Progenitor cell of endocrine pancreas (in vitro differentiated cells): ENCODE data around the gene SLC25A18. TPM values are rescaled to one million over a fixed set of nuclear protein-coding genes. Genes with fewer than 3 reads are reported as not detected.

Source experiments
- DNase-seq: peaks from one replicate; pipeline ENCODE4 v3.0.0; 2021; ENCODE audit warnings: low spot score; ENCODE audit not compliant: unreplicated experiment
- H3K27ac Mint-ChIP-seq: 2 replicates; pipeline ENCODE4 v1.8.0; 2021; ENCODE audit warnings: mild to moderate bottlenecking, moderate library complexity, mixed read lengths
- H3K27me3 Mint-ChIP-seq: 2 replicates; pipeline ENCODE4 v1.8.0; 2021; ENCODE audit warnings: mixed read lengths
- H3K36me3 Mint-ChIP-seq: 2 replicates; pipeline ENCODE4 v1.8.0; 2022; ENCODE audit warnings: mixed read lengths; ENCODE audit not compliant: insufficient read depth
- H3K4me1 Mint-ChIP-seq: 2 replicates; pipeline ENCODE4 v1.8.0; 2021; ENCODE audit warnings: low read depth, mixed read lengths
- H3K4me3 Mint-ChIP-seq: 2 replicates; pipeline ENCODE4 v1.8.0; 2021; ENCODE audit warnings: low read depth, mild to moderate bottlenecking, moderate library complexity, mixed read lengths
- H3K9me3 Mint-ChIP-seq: 2 replicates; pipeline ENCODE4 v1.8.0; 2021; ENCODE audit warnings: low read depth, mixed read lengths
- total RNA-seq: library from RNA; stranded (reverse); gene quantifications from 2 replicates; pipeline ENCODE4 v1.2.1, GENCODE V29; 2021
- TF ChIP-seq, protein P1 (sequence below): fragments of 200-600 bp; sonication (generic); IDR thresholded peaks from one replicate; pipeline ENCODE4 v1.5.0; 2021; ENCODE audit warnings: antibody characterized with exemption, mild to moderate bottlenecking; ENCODE audit not compliant: unreplicated experiment

SLC25A18 gene
- total RNA-seq, 1 donor from 2014 or later: 2.3 TPM

DNA sequence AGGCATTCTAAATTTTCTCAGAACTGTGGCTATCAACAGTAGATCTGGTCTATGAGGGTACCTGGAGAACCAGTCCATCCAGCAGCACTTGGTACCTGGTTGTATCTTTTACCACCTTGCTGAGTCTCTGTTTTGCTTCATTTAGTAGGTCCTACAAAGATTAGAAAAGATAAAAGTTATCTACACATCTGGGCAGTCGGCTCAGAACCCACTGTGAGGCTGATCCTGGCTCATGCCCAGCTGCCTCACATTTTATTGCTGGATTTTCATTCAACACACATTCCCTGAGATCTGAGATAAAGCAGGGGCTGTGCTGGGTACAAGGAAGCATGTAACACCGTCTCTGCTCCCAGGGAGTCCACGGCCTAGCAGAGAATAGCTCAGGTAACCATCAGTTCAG lies 37.7 kb downstream of the SLC25A18 start:
- Mint-ChIP-seq H3K9me3 (no peaks in the 10 kb centered on the region), H3K4me3 (no peak overlapping the region), H3K4me1 (no peaks in the 10 kb centered on the region), H3K27me3 (no peaks in the 10 kb centered on the region), H3K36me3 (peaks cover 21% of the 10 kb centered on the region), H3K27ac (peak overlapping the region; percentile 29)
- no peak for DNase-seq
- TF ChIP-seq, protein P1, sequence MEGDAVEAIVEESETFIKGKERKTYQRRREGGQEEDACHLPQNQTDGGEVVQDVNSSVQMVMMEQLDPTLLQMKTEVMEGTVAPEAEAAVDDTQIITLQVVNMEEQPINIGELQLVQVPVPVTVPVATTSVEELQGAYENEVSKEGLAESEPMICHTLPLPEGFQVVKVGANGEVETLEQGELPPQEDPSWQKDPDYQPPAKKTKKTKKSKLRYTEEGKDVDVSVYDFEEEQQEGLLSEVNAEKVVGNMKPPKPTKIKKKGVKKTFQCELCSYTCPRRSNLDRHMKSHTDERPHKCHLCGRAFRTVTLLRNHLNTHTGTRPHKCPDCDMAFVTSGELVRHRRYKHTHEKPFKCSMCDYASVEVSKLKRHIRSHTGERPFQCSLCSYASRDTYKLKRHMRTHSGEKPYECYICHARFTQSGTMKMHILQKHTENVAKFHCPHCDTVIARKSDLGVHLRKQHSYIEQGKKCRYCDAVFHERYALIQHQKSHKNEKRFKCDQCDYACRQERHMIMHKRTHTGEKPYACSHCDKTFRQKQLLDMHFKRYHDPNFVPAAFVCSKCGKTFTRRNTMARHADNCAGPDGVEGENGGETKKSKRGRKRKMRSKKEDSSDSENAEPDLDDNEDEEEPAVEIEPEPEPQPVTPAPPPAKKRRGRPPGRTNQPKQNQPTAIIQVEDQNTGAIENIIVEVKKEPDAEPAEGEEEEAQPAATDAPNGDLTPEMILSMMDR: no peak

DNA sequence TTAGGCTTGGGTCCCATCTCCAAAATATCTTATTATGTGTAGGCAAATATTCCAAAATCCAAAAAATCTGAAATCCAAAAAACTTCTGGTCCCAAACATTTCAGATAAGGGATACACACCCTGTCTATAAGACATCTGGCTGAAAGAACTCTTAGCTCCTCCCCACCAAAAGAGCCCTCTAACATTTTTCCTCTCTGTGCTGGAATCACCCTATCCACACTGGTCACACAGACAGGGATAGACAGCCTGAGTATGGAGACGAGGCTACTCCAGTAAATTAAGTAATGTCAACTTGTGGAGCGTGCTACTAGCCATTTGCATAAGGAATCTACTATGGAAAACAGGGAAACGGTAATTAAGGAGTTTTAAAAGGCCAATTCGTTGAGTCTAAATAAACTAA lies 40.4 kb downstream of the SLC25A18 start:
- TF ChIP-seq, protein P1: no peak
- Mint-ChIP-seq H3K4me3 (no peak overlapping the region), H3K4me1 (no peaks in the 10 kb centered on the region), H3K27me3 (no peaks in the 10 kb centered on the region), H3K27ac (no peak overlapping the region), H3K9me3 (no peaks in the 10 kb centered on the region), H3K36me3 (peaks cover 4% of the 10 kb centered on the region)
- DNase-seq: no peak

DNA sequence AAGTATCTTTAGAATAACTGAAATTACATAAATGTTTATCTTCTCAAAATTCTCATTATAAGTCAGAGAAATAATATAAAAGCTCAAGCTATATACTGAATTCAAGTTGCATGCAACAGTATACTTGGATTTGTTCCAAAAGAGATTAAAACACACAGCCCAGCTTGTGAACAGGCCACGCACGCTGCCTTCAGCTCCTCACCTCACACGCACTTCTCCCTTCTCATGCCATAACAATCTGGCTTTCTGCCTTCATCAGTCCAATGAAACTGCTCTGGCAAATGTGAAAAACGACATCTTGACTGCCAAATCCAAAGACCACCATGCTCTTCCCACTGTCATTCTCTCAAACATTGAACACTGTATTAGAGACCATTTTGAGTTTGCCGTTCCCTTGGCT lies 43.2 kb downstream of the SLC25A18 start:
- no peak overlapping the region for H3K4me3 Mint-ChIP-seq
- TF ChIP-seq, protein P1: no peak
- H3K4me1 Mint-ChIP-seq: no peaks in the 10 kb centered on the region
- H3K27ac Mint-ChIP-seq: no peak overlapping the region
- peaks cover 1% of the 10 kb centered on the region for H3K36me3 Mint-ChIP-seq
- H3K9me3 Mint-ChIP-seq: no peaks in the 10 kb centered on the region
- no peaks in the 10 kb centered on the region for H3K27me3 Mint-ChIP-seq
- no peak for DNase-seq

DNA sequence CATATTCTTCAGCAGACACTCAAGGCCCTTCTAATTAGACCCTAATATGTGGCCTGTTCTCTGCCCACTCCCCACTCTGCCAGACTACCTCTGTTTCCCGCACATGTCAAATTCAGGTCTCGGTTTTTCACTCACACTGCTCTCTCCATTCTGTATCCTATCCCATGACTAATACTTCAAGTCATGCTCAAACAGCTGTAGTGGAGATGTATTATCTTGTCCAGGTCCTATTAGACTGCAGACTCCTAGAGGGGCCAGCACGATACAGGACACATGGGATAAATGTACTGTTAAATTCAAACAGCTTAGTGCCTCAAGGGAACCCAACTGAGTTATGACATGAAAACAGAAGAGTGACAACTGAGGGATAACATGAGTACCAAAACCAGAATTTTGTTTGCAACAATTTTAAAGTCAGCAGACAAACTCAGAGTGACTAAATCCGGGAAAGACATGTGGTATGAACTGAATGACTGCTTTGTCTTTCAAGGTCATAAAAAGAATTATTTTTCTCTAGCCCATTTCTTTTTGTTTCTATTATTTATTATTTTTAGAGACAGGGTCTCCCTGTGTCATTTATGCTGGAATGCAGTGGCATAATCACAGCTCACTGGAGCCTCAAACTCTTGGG lies 44.7 kb downstream of the SLC25A18 start:
- Mint-ChIP-seq H3K4me3 (no peak overlapping the region), H3K27ac (no peak overlapping the region), H3K4me1 (no peaks in the 10 kb centered on the region), H3K9me3 (no peaks in the 10 kb centered on the region), H3K27me3 (no peaks in the 10 kb centered on the region), H3K36me3 (peaks cover 6% of the 10 kb centered on the region)
- TF ChIP-seq, protein P1: no peak
- no peak for DNase-seq

DNA sequence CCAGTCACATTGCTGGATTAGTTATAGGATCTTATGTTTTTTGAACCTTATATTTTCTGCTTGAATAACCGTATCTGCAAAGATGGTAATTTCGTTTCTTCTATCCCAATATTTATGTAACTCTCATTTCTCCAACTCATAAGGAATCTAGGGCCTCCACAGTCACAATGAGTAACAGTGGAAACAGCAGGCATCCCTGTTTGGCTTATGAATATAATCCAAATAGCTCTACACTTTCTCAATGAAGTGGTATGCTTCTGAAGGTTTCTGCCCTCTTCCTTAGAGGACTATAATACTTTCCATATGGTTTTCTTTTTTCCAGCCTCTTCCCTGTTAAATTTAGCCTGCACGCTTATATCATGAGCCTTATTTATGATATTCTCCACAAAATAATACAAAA lies 48.8 kb downstream of the SLC25A18 start:
- Mint-ChIP-seq H3K9me3 (no peaks in the 10 kb centered on the region), H3K27me3 (no peaks in the 10 kb centered on the region), H3K4me1 (no peaks in the 10 kb centered on the region), H3K4me3 (no peak overlapping the region), H3K36me3 (peaks cover 6% of the 10 kb centered on the region), H3K27ac (no peak overlapping the region)
- DNase-seq: no peak
- TF ChIP-seq, protein P1: no peak
